GM23248 (cell line): Measurements from ENCODE around the gene CD300LF. TPM values are rescaled to one million over a fixed set of nuclear protein-coding genes. Genes with fewer than 3 reads are reported as not detected.

Experiments
- DNase-seq: peaks from one replicate; pipeline ENCODE4 v3.0.0-alpha.2; 2015
- H2AFZ ChIP-seq: fragments of 200-600 bp; sonication (generic); 2 replicates; pipeline ENCODE4 v1.6.1; 2016; ENCODE audit warnings: antibody characterized with exemption
- H3F3A ChIP-seq: fragments of 200-600 bp; sonication (generic); 2 replicates; pipeline ENCODE4 v1.6.1; 2016; ENCODE audit warnings: mild to moderate bottlenecking, antibody characterized with exemption, mixed run types; ENCODE audit not compliant: insufficient read depth
- H3K27ac ChIP-seq: fragments of 200-600 bp; sonication (generic); 2 replicates; pipeline ENCODE4 v1.5.1; 2016; ENCODE audit warnings: mild to moderate bottlenecking
- H3K27me3 ChIP-seq: fragments of 200-600 bp; sonication (generic); replicated peaks from 2 replicates; pipeline ENCODE4 v1.6.1; 2016; ENCODE audit warnings: mild to moderate bottlenecking; ENCODE audit not compliant: insufficient read depth
- H3K36me3 ChIP-seq: fragments of 200-600 bp; sonication (generic); 2 replicates; pipeline ENCODE4 v1.6.1; 2016; ENCODE audit warnings: low read depth, mild to moderate bottlenecking
- H3K4me1 ChIP-seq: fragments of 200-600 bp; sonication (generic); 2 replicates; pipeline ENCODE4 v1.6.1; 2016; ENCODE audit warnings: mild to moderate bottlenecking; ENCODE audit not compliant: insufficient read depth
- H3K4me2 ChIP-seq: fragments of 200-600 bp; sonication (generic); one replicate; pipeline ENCODE4 v1.6.1; 2016; ENCODE audit warnings: mild to moderate bottlenecking; ENCODE audit not compliant: unreplicated experiment
- H3K4me3 ChIP-seq: fragments of 200-600 bp; sonication (generic); 2 replicates; pipeline ENCODE4 v1.5.1; 2016; ENCODE audit warnings: mild to moderate bottlenecking
- H3K79me2 ChIP-seq: fragments of 200-600 bp; sonication (generic); 2 replicates; pipeline ENCODE4 v1.6.1; 2016; ENCODE audit warnings: mild to moderate bottlenecking; ENCODE audit not compliant: insufficient read depth
- H3K9ac ChIP-seq: fragments of 200-600 bp; sonication (generic); 2 replicates; pipeline ENCODE4 v1.6.1; 2016; ENCODE audit warnings: mild to moderate bottlenecking
- H3K9me2 ChIP-seq: fragments of 200-600 bp; sonication (generic); 2 replicates; pipeline ENCODE4 v1.6.1; 2016; ENCODE audit warnings: mixed run types, mild to moderate bottlenecking, moderate library complexity; ENCODE audit not compliant: insufficient read depth
- H3K9me3 ChIP-seq: fragments of 200-600 bp; sonication (generic); one replicate; pipeline ENCODE4 v1.6.1; 2017; ENCODE audit warnings: low read depth
- H4K20me1 ChIP-seq: fragments of 200-600 bp; sonication (generic); 2 replicates; pipeline ENCODE4 v1.6.0; 2016; ENCODE audit not compliant: insufficient read depth
- EZH2 ChIP-seq: fragments of 200-600 bp; sonication (generic); IDR thresholded peaks from 2 replicates; pipeline ENCODE4 v1.6.1; 2018; ENCODE audit warnings: antibody characterized with exemption, mild to moderate bottlenecking; ENCODE audit not compliant: insufficient read depth, poor library complexity, severe bottlenecking
- EZH2phosphoT487 ChIP-seq: fragments of 200-600 bp; sonication (generic); IDR thresholded peaks from 2 replicates; pipeline ENCODE4 v1.6.1; 2018; ENCODE audit warnings: antibody characterized with exemption, moderate library complexity, mild to moderate bottlenecking, low read depth; ENCODE audit not compliant: insufficient read depth
- WGBS, 2 experiments: methylation state at CpG; one replicate each; pipeline ENCODE4 v1.1.6; 2015 to 2017; ENCODE audit warnings: low lambda C conversion rate in 2 of 2, low coverage in 1 of 2; ENCODE audit errors: missing lambda C conversion rate in 2 of 2; 5-methylcytosine and 5-hydroxymethylcytosine counted together
- in situ Hi-C: fragments of 300-500 bp; cut with MboI; formaldehyde crosslinking; loops from 2 replicates; pipeline ENCODE4 v1.15.0; 2020
- polyA plus RNA-seq: library from polyadenylated mRNA; unstranded; fragments of >200 nt; fragmentation: Nextera tagmentation; extraction: Ambion mirVana; gene quantifications from 2 replicates; pipeline ENCODE4 v1.2.1, GENCODE V29; 2016
- total RNA-seq: library from RNA; depleted of rRNA; stranded (reverse); fragments of >200 nt; shearing (Covaris generic); gene quantifications from 2 replicates; pipeline ENCODE4 v1.2.3, GENCODE V29; 2014

The CD300LF gene
- total and polyA plus RNA-seq, 2 experiments from 2014 or later = not detected

DNA sequence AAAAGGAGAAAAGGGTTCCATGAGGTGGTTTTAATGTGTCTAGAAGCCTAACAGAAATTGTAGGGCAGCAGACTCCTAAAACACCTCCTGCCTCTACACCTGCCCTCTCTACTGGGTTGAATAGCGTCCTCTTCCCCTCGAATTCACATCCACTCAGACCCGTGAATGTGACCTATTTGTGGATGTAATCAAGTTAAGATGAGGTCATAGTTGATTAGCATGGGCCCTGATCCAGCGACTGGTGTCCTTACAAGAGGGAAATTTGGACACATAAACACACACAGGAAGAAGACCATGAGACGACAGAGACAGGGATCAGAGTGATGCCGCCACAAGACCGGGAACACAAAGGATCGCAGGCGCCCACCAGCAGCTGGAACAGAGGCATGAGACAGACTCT is 13.5 kb downstream of the CD300LF start:
- peaks cover 10% of the 10 kb centered on the region for H3K27me3 ChIP-seq
- no peak overlapping the region for H3K27ac ChIP-seq
- no peaks in the 10 kb centered on the region for H3F3A ChIP-seq
- H3K79me2 ChIP-seq = no peaks in the 10 kb centered on the region
- H2AFZ ChIP-seq = no peak overlapping the region
- no peak overlapping the region for H3K9ac ChIP-seq
- no peak overlapping the region for H3K4me3 ChIP-seq
- DNase-seq = no peak
- H3K4me2 ChIP-seq = no peak overlapping the region
- no peaks in the 10 kb centered on the region for H3K4me1 ChIP-seq
- no peaks in the 10 kb centered on the region for H3K36me3 ChIP-seq
- H4K20me1 ChIP-seq = no peaks in the 10 kb centered on the region
- 56 to 57% methylated on average over 9 of the region's 9 CpGs for WGBS, 2 experiments
- in situ Hi-C loops = no loop called here
- TF ChIP-seq EZH2phosphoT487 = no peak
- TF ChIP-seq EZH2 = no peak
- H3K9me3 ChIP-seq = no peaks in the 10 kb centered on the region
- no peaks in the 10 kb centered on the region for H3K9me2 ChIP-seq

DNA sequence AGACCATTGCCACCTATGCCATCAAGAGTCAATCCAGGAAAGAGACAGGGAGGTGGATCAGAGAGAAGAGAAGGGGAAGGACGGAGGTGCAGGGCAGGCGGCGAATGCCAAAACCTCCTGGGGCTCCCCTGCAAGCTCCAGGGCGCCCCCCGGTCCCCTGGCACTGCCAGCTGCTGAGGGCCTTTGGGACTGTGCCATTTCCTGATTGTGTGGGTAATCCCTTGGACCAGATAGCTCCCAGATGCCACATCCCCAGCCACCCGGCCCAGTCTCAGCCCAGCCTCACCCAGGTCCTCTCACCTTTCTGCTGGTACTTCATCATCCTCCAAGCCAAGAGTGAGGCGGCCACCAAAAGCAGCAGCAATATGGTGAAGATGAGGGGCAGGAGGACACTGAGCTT is 14.7 kb downstream of the CD300LF start:
- WGBS, 2 experiments = 44 to 55% methylated on average over 7 of the region's 7 CpGs
- TF ChIP-seq EZH2 (no peak), EZH2phosphoT487 (no peak)
- Histone ChIP-seq H3K27me3 (peaks cover 15% of the 10 kb centered on the region), H3K4me2 (no peak overlapping the region), H3K9ac (no peak overlapping the region), H4K20me1 (no peaks in the 10 kb centered on the region), H3K4me1 (no peaks in the 10 kb centered on the region), H3K9me2 (no peaks in the 10 kb centered on the region), H3K36me3 (no peaks in the 10 kb centered on the region), H3K4me3 (no peak overlapping the region), H2AFZ (no peak overlapping the region), H3K9me3 (no peaks in the 10 kb centered on the region), H3K27ac (no peak overlapping the region), H3K79me2 (no peaks in the 10 kb centered on the region), H3F3A (no peaks in the 10 kb centered on the region)
- DNase-seq = no peak
- in situ Hi-C loops = no loop called here

DNA sequence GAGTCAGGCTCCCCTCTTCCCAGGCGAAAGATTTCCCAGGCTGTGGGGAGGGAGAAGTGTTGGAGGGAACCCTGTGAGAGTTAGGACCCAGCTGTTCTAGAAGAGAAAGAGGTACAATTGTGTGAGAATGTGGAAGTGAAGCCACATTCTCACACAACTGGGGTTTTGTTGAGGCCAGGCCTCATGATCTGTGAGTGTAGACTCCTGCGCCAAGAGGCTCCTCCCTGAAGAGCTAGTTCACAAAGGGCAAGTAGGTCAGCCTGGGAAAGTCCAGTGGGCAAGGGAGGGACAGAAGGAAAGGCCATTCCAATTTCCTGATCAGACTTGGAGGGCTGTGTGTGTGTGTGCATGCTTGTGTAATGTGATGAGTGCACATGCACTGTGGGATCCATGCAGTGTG is 15.2 kb downstream of the CD300LF start:
- in situ Hi-C loops = no loop called here
- Histone ChIP-seq H3K79me2 (no peaks in the 10 kb centered on the region), H3K4me2 (no peak overlapping the region), H3K27me3 (peaks cover 15% of the 10 kb centered on the region), H2AFZ (no peak overlapping the region), H3K27ac (no peak overlapping the region), H3K9ac (no peak overlapping the region), H3K4me1 (no peaks in the 10 kb centered on the region), H3K4me3 (no peak overlapping the region), H3F3A (no peaks in the 10 kb centered on the region), H3K9me2 (no peaks in the 10 kb centered on the region), H3K9me3 (no peaks in the 10 kb centered on the region), H3K36me3 (no peaks in the 10 kb centered on the region), H4K20me1 (no peaks in the 10 kb centered on the region)
- no peak for DNase-seq
- 62 to 65% methylated on average over 2 of the region's 2 CpGs for WGBS, 2 experiments
- TF ChIP-seq EZH2phosphoT487 (no peak), EZH2 (no peak)

DNA sequence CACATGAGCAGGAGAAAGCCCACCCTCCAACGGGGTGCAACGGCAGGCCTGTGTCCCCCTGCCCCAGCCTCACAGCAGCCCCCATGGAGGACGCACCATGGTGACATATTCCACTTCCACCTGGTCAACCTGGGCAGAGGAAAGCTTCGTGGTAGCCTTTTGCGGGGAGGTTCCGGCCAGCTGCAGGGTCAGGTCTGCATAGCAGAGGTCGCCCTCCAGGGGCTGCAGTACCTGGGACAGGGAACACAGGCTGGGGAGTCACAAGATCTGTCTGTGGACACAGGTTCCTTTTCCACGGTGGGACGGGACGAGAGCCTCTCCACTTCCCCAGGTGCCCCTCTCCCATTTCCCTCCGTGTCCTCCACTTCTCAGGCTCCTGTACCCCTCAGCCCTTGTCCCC is 17.1 kb downstream of the CD300LF start:
- H3K4me3 ChIP-seq = no peak overlapping the region
- H3K27me3 ChIP-seq = peaks cover 9% of the 10 kb centered on the region; the same call in 1 of the 2 replicates
- no peaks in the 10 kb centered on the region for H3K4me1 ChIP-seq
- no peak overlapping the region for H3K27ac ChIP-seq
- H3K4me2 ChIP-seq = no peak overlapping the region
- H3K36me3 ChIP-seq = no peaks in the 10 kb centered on the region
- H3K9me2 ChIP-seq = no peaks in the 10 kb centered on the region
- no peaks in the 10 kb centered on the region for H3K9me3 ChIP-seq
- no peak for DNase-seq
- no peak overlapping the region for H2AFZ ChIP-seq
- H3K79me2 ChIP-seq = no peaks in the 10 kb centered on the region
- H3F3A ChIP-seq = no peaks in the 10 kb centered on the region
- TF ChIP-seq EZH2 (no peak), EZH2phosphoT487 (no peak)
- no peak overlapping the region for H3K9ac ChIP-seq
- in situ Hi-C loops = no loop called here
- WGBS, 2 experiments = 46 to 49% methylated on average over 11 of the region's 11 CpGs
- H4K20me1 ChIP-seq = no peaks in the 10 kb centered on the region

DNA sequence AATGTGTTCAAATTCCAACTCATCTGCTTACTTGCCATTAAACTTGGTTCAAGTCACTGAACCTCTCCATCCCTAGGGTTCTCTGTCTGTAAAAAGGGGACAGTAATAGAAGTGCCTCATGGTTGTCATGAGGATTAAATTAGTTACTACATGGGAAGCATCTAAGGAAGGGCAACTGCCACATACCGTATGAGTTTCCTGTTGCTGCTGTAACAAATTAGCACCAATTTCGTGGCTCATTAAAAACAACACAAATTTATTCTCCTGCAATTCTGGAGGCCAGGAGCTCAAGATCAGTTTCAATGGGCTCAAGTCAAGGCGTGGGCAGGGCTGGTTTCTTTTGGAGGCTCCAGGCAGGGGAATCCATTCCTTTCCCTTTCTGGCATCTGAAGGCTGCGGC is 18.6 kb downstream of the CD300LF start:
- Histone ChIP-seq H3K4me1 (no peaks in the 10 kb centered on the region), H3K9ac (no peak overlapping the region), H3F3A (no peaks in the 10 kb centered on the region), H3K79me2 (no peaks in the 10 kb centered on the region), H2AFZ (no peak overlapping the region), H4K20me1 (no peaks in the 10 kb centered on the region), H3K9me2 (no peaks in the 10 kb centered on the region), H3K27me3 (peaks cover 9% of the 10 kb centered on the region; the same call in 1 of the 2 replicates), H3K27ac (no peak overlapping the region), H3K9me3 (no peaks in the 10 kb centered on the region), H3K36me3 (no peaks in the 10 kb centered on the region), H3K4me3 (no peak overlapping the region), H3K4me2 (no peak overlapping the region)
- TF ChIP-seq EZH2phosphoT487 = no peak
- no peak for DNase-seq
- 14 to 18% methylated on average over 4 of the region's 4 CpGs for WGBS, 2 experiments
- in situ Hi-C loops = no loop called here
